ENCODE measurements around the gene SELENOV.

DNA sequence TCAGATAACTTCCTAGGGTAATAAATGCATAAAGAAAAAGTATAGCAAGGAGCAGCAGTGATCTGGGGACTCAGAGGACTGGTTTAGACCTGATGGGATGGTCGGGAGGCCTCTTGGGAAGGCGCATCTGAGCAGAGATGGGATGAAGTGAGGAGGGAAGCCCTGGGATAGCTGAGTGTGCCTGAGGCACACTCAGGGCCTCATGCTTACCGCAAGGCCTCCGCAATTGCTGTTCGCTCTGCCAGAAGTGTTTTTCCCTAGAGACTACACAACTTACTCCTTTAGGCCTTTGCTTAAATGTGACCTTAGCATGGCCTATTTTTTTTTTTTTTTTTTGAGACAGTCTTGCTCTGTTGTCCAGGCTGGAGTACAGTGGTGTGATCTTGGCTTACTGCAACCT is 20.3 kb upstream of the SELENOV start:
- TF ChIP-seq, protein P1, sequence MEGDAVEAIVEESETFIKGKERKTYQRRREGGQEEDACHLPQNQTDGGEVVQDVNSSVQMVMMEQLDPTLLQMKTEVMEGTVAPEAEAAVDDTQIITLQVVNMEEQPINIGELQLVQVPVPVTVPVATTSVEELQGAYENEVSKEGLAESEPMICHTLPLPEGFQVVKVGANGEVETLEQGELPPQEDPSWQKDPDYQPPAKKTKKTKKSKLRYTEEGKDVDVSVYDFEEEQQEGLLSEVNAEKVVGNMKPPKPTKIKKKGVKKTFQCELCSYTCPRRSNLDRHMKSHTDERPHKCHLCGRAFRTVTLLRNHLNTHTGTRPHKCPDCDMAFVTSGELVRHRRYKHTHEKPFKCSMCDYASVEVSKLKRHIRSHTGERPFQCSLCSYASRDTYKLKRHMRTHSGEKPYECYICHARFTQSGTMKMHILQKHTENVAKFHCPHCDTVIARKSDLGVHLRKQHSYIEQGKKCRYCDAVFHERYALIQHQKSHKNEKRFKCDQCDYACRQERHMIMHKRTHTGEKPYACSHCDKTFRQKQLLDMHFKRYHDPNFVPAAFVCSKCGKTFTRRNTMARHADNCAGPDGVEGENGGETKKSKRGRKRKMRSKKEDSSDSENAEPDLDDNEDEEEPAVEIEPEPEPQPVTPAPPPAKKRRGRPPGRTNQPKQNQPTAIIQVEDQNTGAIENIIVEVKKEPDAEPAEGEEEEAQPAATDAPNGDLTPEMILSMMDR (IDR thresholded peaks at IDR 0.05), result no peak
- TF ChIP-seq, protein P2, sequence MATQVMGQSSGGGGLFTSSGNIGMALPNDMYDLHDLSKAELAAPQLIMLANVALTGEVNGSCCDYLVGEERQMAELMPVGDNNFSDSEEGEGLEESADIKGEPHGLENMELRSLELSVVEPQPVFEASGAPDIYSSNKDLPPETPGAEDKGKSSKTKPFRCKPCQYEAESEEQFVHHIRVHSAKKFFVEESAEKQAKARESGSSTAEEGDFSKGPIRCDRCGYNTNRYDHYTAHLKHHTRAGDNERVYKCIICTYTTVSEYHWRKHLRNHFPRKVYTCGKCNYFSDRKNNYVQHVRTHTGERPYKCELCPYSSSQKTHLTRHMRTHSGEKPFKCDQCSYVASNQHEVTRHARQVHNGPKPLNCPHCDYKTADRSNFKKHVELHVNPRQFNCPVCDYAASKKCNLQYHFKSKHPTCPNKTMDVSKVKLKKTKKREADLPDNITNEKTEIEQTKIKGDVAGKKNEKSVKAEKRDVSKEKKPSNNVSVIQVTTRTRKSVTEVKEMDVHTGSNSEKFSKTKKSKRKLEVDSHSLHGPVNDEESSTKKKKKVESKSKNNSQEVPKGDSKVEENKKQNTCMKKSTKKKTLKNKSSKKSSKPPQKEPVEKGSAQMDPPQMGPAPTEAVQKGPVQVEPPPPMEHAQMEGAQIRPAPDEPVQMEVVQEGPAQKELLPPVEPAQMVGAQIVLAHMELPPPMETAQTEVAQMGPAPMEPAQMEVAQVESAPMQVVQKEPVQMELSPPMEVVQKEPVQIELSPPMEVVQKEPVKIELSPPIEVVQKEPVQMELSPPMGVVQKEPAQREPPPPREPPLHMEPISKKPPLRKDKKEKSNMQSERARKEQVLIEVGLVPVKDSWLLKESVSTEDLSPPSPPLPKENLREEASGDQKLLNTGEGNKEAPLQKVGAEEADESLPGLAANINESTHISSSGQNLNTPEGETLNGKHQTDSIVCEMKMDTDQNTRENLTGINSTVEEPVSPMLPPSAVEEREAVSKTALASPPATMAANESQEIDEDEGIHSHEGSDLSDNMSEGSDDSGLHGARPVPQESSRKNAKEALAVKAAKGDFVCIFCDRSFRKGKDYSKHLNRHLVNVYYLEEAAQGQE (IDR thresholded peaks at IDR 0.05; ENCODE audit: insufficient read depth in 1 of 2, low read depth in 2 of 2, low read length in 1 of 2), result no peak
- TF ChIP-seq TCF7L2 (IDR thresholded peaks at IDR 0.05; ENCODE audit: low read depth, low read length) (no peak), POLR2AphosphoS5 (IDR thresholded peaks at IDR 0.05; ENCODE audit: low read depth, low read length) (no peak)
